ENCODE data around the gene PLXNB2.
A peak's percentile ranks its signal among the peaks of the same experiment; 100 is the strongest.

PLXNB2 gene

DNA sequence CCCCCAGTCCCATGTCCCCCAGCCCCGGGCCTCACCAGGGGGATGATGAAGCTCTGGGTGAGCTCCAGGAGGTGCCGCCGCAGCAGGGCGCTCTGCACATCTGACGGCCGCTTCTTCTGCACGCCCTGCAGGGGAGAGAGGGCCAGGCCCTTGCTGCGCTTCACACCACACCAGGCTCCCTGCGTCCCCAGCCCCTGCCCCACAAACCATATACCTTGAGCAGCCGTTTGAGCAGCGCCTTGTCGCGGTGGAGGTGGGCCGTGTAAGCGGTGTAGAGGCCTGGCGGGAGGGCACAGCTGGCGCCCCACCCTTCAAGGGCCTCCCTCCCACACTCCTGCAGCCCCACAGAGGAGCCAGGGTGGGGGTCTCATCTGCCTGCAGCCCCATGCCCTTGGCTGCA lies 6.2 kb upstream of the PLXNB2 start:
- H3K4me3 ChIP-seq (ENCODE audit: low read depth, low read length) = peak overlapping the region; percentile 68
- TF ChIP-seq, protein P1, sequence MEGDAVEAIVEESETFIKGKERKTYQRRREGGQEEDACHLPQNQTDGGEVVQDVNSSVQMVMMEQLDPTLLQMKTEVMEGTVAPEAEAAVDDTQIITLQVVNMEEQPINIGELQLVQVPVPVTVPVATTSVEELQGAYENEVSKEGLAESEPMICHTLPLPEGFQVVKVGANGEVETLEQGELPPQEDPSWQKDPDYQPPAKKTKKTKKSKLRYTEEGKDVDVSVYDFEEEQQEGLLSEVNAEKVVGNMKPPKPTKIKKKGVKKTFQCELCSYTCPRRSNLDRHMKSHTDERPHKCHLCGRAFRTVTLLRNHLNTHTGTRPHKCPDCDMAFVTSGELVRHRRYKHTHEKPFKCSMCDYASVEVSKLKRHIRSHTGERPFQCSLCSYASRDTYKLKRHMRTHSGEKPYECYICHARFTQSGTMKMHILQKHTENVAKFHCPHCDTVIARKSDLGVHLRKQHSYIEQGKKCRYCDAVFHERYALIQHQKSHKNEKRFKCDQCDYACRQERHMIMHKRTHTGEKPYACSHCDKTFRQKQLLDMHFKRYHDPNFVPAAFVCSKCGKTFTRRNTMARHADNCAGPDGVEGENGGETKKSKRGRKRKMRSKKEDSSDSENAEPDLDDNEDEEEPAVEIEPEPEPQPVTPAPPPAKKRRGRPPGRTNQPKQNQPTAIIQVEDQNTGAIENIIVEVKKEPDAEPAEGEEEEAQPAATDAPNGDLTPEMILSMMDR (IDR thresholded peaks at IDR 0.05; ENCODE audit: borderline replicate concordance, insufficient read depth, low read depth, low read length) = no peak

DNA sequence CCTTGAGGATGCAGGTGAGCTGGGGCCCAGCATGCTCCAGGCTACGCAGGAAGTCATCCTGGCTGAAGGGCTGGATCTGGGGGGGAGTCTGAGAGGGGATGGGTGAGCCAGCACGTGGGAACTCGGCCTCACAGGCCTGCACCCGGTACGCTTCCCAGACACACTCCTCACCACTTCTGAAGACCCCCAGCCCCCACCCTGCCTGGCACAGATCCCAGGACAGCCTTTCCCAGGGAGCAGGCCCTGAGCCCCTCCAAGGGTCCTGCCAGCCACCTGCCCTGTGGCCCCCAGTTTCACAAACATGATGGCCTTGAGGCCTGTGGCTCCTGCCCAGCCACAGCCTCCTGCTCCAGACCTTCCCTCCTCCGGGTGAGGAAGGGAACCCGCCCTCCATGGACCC lies 5.6 kb upstream of the PLXNB2 start:
- no peak overlapping the region for H3K4me3 ChIP-seq (ENCODE audit: low read depth, low read length)
- TF ChIP-seq, protein P1 (IDR thresholded peaks at IDR 0.05; ENCODE audit: borderline replicate concordance, insufficient read depth, low read depth, low read length) = no peak

DNA sequence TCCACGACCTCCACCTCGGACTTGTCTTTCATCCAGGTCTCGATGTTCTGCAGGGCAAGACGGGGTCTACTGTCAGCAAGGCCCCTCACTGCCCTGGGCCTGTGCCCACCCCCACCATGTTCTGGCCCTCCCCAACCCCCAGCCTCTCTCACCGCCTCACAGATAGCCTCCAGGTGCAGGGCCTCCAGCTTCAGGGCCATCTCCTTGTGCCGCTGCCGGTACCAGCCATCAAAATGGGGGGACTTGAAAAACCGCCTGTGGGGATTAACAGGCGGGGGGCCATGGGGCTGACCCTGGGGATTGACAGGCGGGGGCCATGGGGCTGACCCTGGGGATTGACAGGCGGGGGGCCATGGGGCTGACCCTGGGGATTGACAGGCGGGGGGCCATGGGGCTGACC lies 4.9 kb upstream of the PLXNB2 start:
- TF ChIP-seq, protein P1 (IDR thresholded peaks at IDR 0.05; ENCODE audit: borderline replicate concordance, insufficient read depth, low read depth, low read length) = no peak
- H3K4me3 ChIP-seq (ENCODE audit: low read depth, low read length) = no peak overlapping the region

DNA sequence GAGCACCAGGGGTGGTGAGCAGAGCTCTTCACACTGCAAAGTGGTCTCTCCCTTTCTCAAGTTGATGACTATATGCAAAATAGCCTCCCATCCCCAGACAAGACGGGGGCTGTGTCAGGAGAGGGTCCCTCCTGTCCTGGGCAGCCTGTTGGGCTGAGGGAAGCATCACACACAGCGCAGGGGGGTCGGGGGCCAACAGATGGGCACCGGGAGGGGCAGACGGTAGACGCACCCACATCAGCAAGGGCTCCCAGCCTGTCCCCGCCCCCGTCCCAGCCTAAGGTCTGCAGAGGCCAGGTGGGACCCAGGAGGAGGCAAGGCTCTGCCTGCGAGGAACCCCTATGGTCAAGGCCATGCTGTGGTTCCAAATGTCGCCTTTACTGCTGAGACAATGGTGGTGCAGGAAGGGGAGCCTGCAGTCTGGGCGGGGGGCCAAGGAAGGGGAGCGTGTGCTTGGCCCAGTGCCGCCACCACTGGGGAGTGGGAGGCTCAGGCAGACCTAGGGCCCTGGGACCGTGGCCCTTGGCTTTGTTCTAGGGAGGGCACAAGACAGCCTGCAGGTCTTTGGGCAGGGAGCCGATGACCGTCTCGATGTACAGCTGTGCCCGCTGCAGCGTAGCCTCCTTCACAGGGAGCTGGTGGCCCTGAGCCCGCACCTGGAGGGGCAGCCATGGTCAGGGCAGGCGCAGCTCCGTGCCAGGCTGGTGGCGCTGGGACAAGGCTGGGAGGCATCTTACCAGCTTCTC lies 4.3 kb upstream of the PLXNB2 start:
- TF ChIP-seq, protein P1 (IDR thresholded peaks at IDR 0.05; ENCODE audit: borderline replicate concordance, insufficient read depth, low read depth, low read length) = no peak
- no peak overlapping the region for H3K4me3 ChIP-seq (ENCODE audit: low read depth, low read length)

DNA sequence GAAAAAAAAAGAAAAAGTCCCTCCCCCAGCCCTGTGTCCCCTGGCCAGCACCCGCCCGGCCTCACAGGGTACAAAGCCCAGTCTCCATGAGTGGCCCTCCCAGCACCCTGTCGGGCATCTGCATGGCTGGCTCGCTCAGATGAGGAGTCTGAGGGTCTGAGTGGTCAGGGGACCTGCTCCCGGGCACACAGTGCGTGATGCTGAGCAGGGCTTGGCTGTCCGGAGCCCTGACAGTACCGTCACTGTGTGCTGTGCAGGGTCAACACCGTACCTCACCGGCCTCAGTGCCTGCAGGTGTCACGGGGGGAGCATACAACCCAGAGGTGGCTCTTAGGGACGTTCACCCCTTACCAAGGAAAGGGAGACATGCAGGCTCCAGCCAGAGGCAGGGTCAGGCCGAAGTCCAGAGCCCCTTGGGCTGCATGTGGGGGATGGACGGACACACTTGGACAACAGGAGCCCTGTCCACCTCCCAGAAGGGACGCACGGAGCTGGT lies 3.6 kb upstream of the PLXNB2 start:
- TF ChIP-seq, protein P1 (IDR thresholded peaks at IDR 0.05; ENCODE audit: borderline replicate concordance, insufficient read depth, low read depth, low read length) = no peak
- H3K4me3 ChIP-seq (ENCODE audit: low read depth, low read length) = no peak overlapping the region

DNA sequence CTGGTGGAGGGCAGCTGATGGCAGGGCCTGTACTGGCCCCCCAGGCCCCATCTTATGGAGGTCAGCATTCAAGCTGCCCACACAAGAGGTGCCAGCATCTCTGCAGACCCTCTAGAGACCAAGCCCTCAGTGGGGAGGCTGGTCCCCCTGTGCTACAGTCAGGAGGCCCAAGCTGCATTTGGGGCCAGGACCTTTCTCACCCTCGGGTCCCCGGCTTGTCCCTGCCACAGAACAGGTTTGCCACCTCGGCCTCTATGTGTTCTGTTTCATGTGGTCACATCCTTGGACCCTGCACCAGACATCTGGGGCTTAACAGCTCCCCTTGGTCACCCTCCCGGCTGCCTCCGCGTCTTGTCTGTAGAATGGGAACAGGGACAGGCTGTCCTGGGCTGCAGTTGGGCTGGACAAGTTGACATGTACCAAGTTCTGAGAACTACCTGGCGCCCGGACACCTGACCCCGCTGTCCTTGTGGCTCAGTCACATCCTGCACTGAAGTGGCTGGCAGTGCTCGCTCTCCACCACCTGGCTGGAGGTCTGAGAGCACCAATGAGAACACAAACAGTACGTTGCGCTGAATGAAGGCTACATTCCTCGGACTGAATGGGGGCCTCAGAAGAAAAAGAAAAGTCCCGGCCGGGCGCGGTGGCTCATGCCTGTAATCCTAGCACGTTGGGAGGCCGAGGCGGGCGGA lies 2.7 kb upstream of the PLXNB2 start:
- TF ChIP-seq, protein P1 (IDR thresholded peaks at IDR 0.05; ENCODE audit: borderline replicate concordance, insufficient read depth, low read depth, low read length) = no peak
- H3K4me3 ChIP-seq (ENCODE audit: low read depth, low read length) = no peak overlapping the region

DNA sequence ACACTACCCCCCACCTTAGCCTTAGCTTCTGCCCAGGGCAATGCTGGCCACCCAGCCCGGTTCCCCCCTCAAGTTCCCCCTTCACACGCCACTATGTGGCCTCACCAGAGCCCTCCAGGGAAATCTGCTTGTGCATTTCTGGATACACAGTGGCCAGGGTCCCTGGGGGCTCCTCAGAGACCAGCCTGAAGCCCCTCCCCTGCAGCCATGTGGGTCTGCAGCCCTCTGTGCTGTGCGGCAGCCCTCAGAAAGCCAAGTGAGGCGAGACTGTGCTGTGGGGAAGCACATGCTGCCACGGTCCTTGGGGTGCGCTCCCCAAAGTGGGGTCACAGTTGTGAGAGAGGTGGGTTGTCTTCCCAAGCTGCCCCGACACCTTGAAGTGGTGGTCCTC lies 2.1 kb upstream of the PLXNB2 start:
- TF ChIP-seq, protein P1 (IDR thresholded peaks at IDR 0.05; ENCODE audit: borderline replicate concordance, insufficient read depth, low read depth, low read length) = no peak
- H3K4me3 ChIP-seq (ENCODE audit: low read depth, low read length) = no peak overlapping the region
